GM12878 (cell line): ENCODE results near the gene ZNF385C.

Source experiments
- CBX3 ChIP-seq: fragments of 200-600 bp; sonication (generic); IDR thresholded peaks from 2 replicates; pipeline ENCODE4 v1.6.1; 2016; ENCODE audit warnings: low read depth, borderline replicate concordance
- ESRRA ChIP-seq: IDR thresholded peaks from 2 replicates; pipeline ENCODE4 v1.6.1; 2012; ENCODE audit warnings: mild to moderate bottlenecking, low read length, improper control_type of control experiment
- ETV6 ChIP-seq, 2 experiments: fragments of 450-650 bp in 1 of 2; IDR thresholded peaks in 1 of 2; conservative IDR thresholded peaks in 1 of 2; 2 replicates each; pipeline ENCODE4 v1.6.1; 2014; ENCODE audit warnings: antibody characterized with exemption in 1 of 2, borderline replicate concordance in 1 of 2, low read depth in 1 of 2, mild to moderate bottlenecking in 1 of 2, moderate library complexity in 1 of 2
- HDAC2 ChIP-seq: fragments of 200-600 bp; sonication (generic); IDR thresholded peaks from 2 replicates; pipeline ENCODE4 v1.6.1; 2017
- NBN ChIP-seq: fragments of 450-650 bp; IDR thresholded peaks from 2 replicates; pipeline ENCODE4 v1.6.1; 2016
- NFXL1 ChIP-seq: fragments of 450-650 bp; IDR thresholded peaks from 2 replicates; pipeline ENCODE4 v1.6.1; 2017; ENCODE audit warnings: antibody characterized with exemption, mild to moderate bottlenecking, borderline replicate concordance
- POLR2A ChIP-seq: IDR thresholded peaks from 2 replicates; pipeline ENCODE4 v1.6.1; 2011; ENCODE audit warnings: low read depth, mild to moderate bottlenecking, low read length
- SIN3A ChIP-seq: IDR thresholded peaks from 2 replicates; pipeline ENCODE4 v1.6.1; 2012; ENCODE audit warnings: low read depth, low read length, improper control_type of control experiment

DNA sequence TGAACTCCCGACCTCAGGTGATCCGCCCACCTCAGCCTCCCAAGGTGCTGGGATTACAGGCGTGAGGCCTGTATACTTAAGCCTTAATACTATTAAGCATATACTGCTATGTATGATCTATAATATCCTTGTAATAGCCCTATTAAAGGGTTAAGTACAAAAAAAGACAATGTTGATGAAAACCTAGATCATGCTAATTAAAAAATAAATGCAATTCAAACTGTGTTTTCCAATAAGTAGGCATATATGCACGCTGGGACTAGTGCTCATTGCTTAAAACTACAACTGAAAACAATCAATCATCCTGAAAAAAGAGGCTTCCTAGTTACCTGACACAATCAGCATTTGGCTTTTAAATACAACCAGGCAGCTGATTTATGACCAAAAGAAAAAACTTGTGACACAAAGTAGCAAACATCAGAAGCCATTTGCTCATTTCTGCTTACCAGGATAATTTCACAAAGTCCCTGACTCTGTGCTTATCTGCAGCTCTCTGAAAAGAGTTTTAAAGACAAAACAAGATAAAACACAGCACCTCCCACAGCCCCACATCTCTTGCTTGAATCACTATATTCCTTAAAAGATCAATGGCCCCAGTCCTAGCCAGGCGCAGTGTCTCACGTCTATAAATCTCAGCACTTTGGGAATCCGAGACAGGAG lies 11.1 kb downstream of the ZNF385C start:
- TF ChIP-seq ETV6 (conservative IDR thresholded peaks at IDR 0.05 in 1 of 2, IDR thresholded peaks at IDR 0.05 in 1 of 2; ENCODE audit: borderline replicate concordance in 1 of 2, low read depth in 1 of 2) (no peak), HDAC2 (no peak), CBX3 (no peak), NFXL1 (no peak), POLR2A (no peak), ESRRA (no peak), SIN3A (no peak), NBN (no peak)
